NCI-H1105 (cell line): ENCODE data around the gene WNT10A.

ENCODE experiments used
- DNase-seq: peaks from one replicate; lab custom pipeline; 2025; lab: John Stamatoyannopoulos, UW

The WNT10A gene

GRCh38 chr2:218857371-218858137 is 23.1 kb upstream of the WNT10A start:
- DNase-seq: peak; percentile 19

- DNase-seq: no peak
Measured at GRCh38 chr2:218858138-218858445, 22.6 kb upstream of the WNT10A start.

- no peak for DNase-seq
Measured at GRCh38 chr2:218858671-218859555, 21.7 kb upstream of the WNT10A start.

- DNase-seq: no peak
Measured at GRCh38 chr2:218859556-218859987, 21.1 kb upstream of the WNT10A start, which contains the start of gene WNT6. Gene WNT6, plus strand, starts transcription at chr2:218859805. Its CDS starts 233 bp downstream, at chr2:218860038.

- no peak for DNase-seq
Measured at GRCh38 chr2:218859988-218860831, 20.4 kb upstream of the WNT10A start.

- DNase-seq: no peak
Measured at GRCh38 chr2:218860950-218861381, 19.7 kb upstream of the WNT10A start.

- DNase-seq: no peak
Measured at GRCh38 chr2:218861645-218862318, 18.9 kb upstream of the WNT10A start.

- no peak for DNase-seq
Measured at GRCh38 chr2:218863021-218863520, 17.6 kb upstream of the WNT10A start.

GRCh38 chr2:218865396-218865795 is 15.3 kb upstream of the WNT10A start:
- DNase-seq: no peak

GRCh38 chr2:218865999-218866398 is 14.7 kb upstream of the WNT10A start:
- DNase-seq: no peak

GRCh38 chr2:218867900-218868299 is 12.8 kb upstream of the WNT10A start:
- no peak for DNase-seq

- DNase-seq: no peak
Measured at GRCh38 chr2:218869064-218869463, 11.6 kb upstream of the WNT10A start.

GRCh38 chr2:218870984-218871344 is 9.7 kb upstream of the WNT10A start:
- DNase-seq: no peak

GRCh38 chr2:218871345-218872302 is 9.0 kb upstream of the WNT10A start:
- no peak for DNase-seq

- DNase-seq: no peak
Measured at GRCh38 chr2:218872645-218873358, 7.8 kb upstream of the WNT10A start.

- DNase-seq: no peak
Measured at GRCh38 chr2:218873359-218874194, 7.1 kb upstream of the WNT10A start.

- no peak for DNase-seq
Measured at GRCh38 chr2:218875692-218876246, 4.9 kb upstream of the WNT10A start.

- peak; percentile 60 for DNase-seq
Measured at GRCh38 chr2:218876562-218877219, 4.0 kb upstream of the WNT10A start.
